DOHH2 (cell line): ENCODE results near the gene PRR30.

Source experiments
- CTCF ChIP-seq: fragments of 200-600 bp; sonication (generic); IDR thresholded peaks from one replicate; pipeline ENCODE4 v1.5.1; 2014; ENCODE audit warnings: antibody characterized with exemption, mild to moderate bottlenecking, low read depth, low read length; ENCODE audit not compliant: poor library complexity, severe bottlenecking
- EZH2phosphoT487 ChIP-seq: fragments of 200-600 bp; sonication (generic); IDR thresholded peaks from 2 replicates; pipeline ENCODE4 v1.6.1; 2017; ENCODE audit warnings: borderline replicate concordance, mild to moderate bottlenecking, antibody characterized with exemption, low read length, moderate library complexity, mixed read lengths

DNA sequence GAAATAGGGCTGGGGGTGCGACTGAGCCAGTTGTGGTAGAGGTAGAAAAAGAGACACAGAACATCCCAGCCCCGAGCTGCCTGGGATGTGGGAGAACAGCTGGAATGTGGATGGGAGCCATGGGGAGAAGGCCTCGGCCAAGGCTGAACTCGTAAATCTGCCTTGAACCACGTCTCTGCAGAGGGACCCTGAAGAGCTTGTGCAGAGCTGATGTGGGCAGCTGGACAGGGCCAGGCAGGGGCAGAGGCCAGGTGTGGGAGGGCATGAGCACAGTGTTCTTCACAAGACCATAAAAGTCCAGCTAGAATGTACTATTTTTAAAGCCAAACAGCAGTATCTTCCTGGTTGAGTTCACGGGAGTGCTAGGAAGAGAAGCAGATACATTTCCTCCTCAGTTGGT lies 15.3 kb upstream of the PRR30 start:
- TF ChIP-seq EZH2phosphoT487 (no peak), CTCF (no peak)
